Astrocyte (in vitro differentiated cells and primary cell): ENCODE results near the gene TAGLN3. TPM values are rescaled to one million over a fixed set of nuclear protein-coding genes. Genes with fewer than 3 reads are reported as not detected.
A peak's percentile ranks its signal among the peaks of the same experiment; 100 is the strongest.

ENCODE experiments used
- DNase-seq: peaks from one replicate; pipeline ENCODE4 v3.0.0-alpha.2; 2010; ENCODE audit warnings: low read depth
- FAIRE-seq: peaks from 2 replicates; lab custom pipeline; 2011; peaks lifted over from hg19 to GRCh38; lab: Jason Lieb, UNC
- H2AFZ ChIP-seq: 2 replicates; pipeline ENCODE4 v1.6.0; 2012; ENCODE audit warnings: low read depth, low read length, inconsistent platforms
- H3K27ac ChIP-seq: 2 replicates; pipeline ENCODE4 v1.5.1; 2011; ENCODE audit warnings: low read depth, low read length, inconsistent platforms
- H3K27me3 ChIP-seq: 2 replicates; pipeline ENCODE4 v1.6.0; 2011; ENCODE audit warnings: low read length, inconsistent platforms; ENCODE audit not compliant: insufficient read depth
- H3K36me3 ChIP-seq: 2 replicates; pipeline ENCODE4 v1.5.1; 2011; ENCODE audit warnings: low read length, inconsistent platforms; ENCODE audit not compliant: insufficient read depth
- H3K4me1 ChIP-seq: 2 replicates; pipeline ENCODE4 v1.5.1; 2011; ENCODE audit warnings: low read length, inconsistent platforms; ENCODE audit not compliant: insufficient read depth
- H3K4me2 ChIP-seq: 2 replicates; pipeline ENCODE4 v1.6.0; 2012; ENCODE audit warnings: low read length, inconsistent platforms
- H3K4me3 ChIP-seq: 2 replicates; pipeline ENCODE4 v1.5.1; 2011; ENCODE audit warnings: low read depth, mild to moderate bottlenecking, low read length, inconsistent platforms; ENCODE audit not compliant: insufficient read depth
- H3K79me2 ChIP-seq: 2 replicates; pipeline ENCODE4 v1.6.0; 2012; ENCODE audit warnings: mild to moderate bottlenecking, low read length, inconsistent platforms; ENCODE audit not compliant: insufficient read depth
- H3K9ac ChIP-seq: 2 replicates; pipeline ENCODE4 v1.6.0; 2012; ENCODE audit warnings: mild to moderate bottlenecking, low read length, inconsistent platforms
- H3K9me3 ChIP-seq: 2 replicates; pipeline ENCODE4 v1.5.1; 2012; ENCODE audit warnings: low read depth, mild to moderate bottlenecking, low read length, inconsistent platforms; ENCODE audit not compliant: insufficient read depth
- H4K20me1 ChIP-seq: 2 replicates; pipeline ENCODE4 v1.6.0; 2012; ENCODE audit warnings: low read length, inconsistent platforms; ENCODE audit not compliant: insufficient read depth
- H3K27ac Mint-ChIP-seq: one replicate; pipeline ENCODE4 v1.8.0; 2021; ENCODE audit warnings: mild to moderate bottlenecking, mixed read lengths; ENCODE audit not compliant: unreplicated experiment
- H3K27me3 Mint-ChIP-seq: one replicate; pipeline ENCODE4 v1.8.0; 2021; ENCODE audit warnings: low read depth, mixed read lengths; ENCODE audit not compliant: unreplicated experiment
- H3K36me3 Mint-ChIP-seq: one replicate; pipeline ENCODE4 v1.8.0; 2021; ENCODE audit warnings: low read depth, mixed read lengths; ENCODE audit not compliant: unreplicated experiment
- H3K4me1 Mint-ChIP-seq: one replicate; pipeline ENCODE4 v1.8.0; 2021; ENCODE audit warnings: low read depth, mixed read lengths; ENCODE audit not compliant: unreplicated experiment
- H3K4me3 Mint-ChIP-seq: one replicate; pipeline ENCODE4 v1.8.0; 2021; ENCODE audit warnings: mild to moderate bottlenecking, moderate library complexity, mixed read lengths; ENCODE audit not compliant: unreplicated experiment
- H3K9me3 Mint-ChIP-seq: one replicate; pipeline ENCODE4 v1.8.0; 2021; ENCODE audit warnings: mild to moderate bottlenecking, mixed read lengths; ENCODE audit not compliant: unreplicated experiment
- CTCF ChIP-seq: IDR thresholded peaks from 2 replicates; pipeline ENCODE4 v1.5.1; 2011; ENCODE audit warnings: low read depth, mild to moderate bottlenecking, inconsistent platforms, low read length, moderate library complexity; ENCODE audit not compliant: insufficient read depth
- EZH2 ChIP-seq: IDR thresholded peaks from 2 replicates; pipeline ENCODE4 v1.6.1; 2012; ENCODE audit warnings: mild to moderate bottlenecking, low read length, inconsistent platforms; ENCODE audit not compliant: insufficient read depth
- total RNA-seq: library from RNA; stranded (reverse); gene quantifications from 2 replicates; pipeline ENCODE4 v1.2.1, GENCODE V29; 2021

Gene TAGLN3
- total RNA-seq, 1 donor from 2014 or later: 8.7 TPM

- TF ChIP-seq EZH2: no peak
- TF ChIP-seq CTCF: no peak
- no peak overlapping the region for H3K4me3 Mint-ChIP-seq
- peak overlapping the region; percentile 18 for H3K9ac ChIP-seq
- no peaks in the 10 kb centered on the region for H3K27me3 ChIP-seq
- no peaks in the 10 kb centered on the region for H3K79me2 ChIP-seq
- peaks cover 14% of the 10 kb centered on the region for H3K36me3 Mint-ChIP-seq
- H2AFZ ChIP-seq: no peak overlapping the region
- DNase-seq (no peak), FAIRE-seq (no peak)
- H3K27ac ChIP-seq: peak overlapping the region; percentile 2
- peaks cover 17% of the 10 kb centered on the region for H3K4me1 Mint-ChIP-seq
- no peaks in the 10 kb centered on the region for H3K27me3 Mint-ChIP-seq
- H3K4me1 ChIP-seq: peaks cover 8% of the 10 kb centered on the region
- H3K9me3 Mint-ChIP-seq: no peaks in the 10 kb centered on the region
- H3K27ac Mint-ChIP-seq: no peak overlapping the region
- no peak overlapping the region for H3K4me2 ChIP-seq
- H3K9me3 ChIP-seq: no peaks in the 10 kb centered on the region
- no peak overlapping the region for H3K4me3 ChIP-seq
- H3K36me3 ChIP-seq: peaks cover 63% of the 10 kb centered on the region
- H4K20me1 ChIP-seq: no peaks in the 10 kb centered on the region
Measured at GRCh38 chr3:111967068-111967467, 31.7 kb upstream of the TAGLN3 start.

- Mint-ChIP-seq H3K27ac (peak overlapping the region; percentile 36), H3K4me1 (peaks cover 15% of the 10 kb centered on the region), H3K27me3 (no peaks in the 10 kb centered on the region), H3K4me3 (peak overlapping the region; percentile 41), H3K36me3 (peaks cover 14% of the 10 kb centered on the region), H3K9me3 (no peaks in the 10 kb centered on the region)
- peak; percentile 65 for DNase-seq
- no peak for TF ChIP-seq EZH2
- TF ChIP-seq CTCF: peak; percentile 87
- no peaks in the 10 kb centered on the region for H4K20me1 ChIP-seq
- H3K27ac ChIP-seq: peak overlapping the region; percentile 2
- peaks cover 8% of the 10 kb centered on the region for H3K4me1 ChIP-seq
- no peak overlapping the region for H3K4me3 ChIP-seq
- FAIRE-seq: peak; percentile 34
- H3K4me2 ChIP-seq: no peak overlapping the region
- H2AFZ ChIP-seq: no peak overlapping the region
- peak overlapping the region; percentile 18 for H3K9ac ChIP-seq
- no peaks in the 10 kb centered on the region for H3K27me3 ChIP-seq
- H3K79me2 ChIP-seq: no peaks in the 10 kb centered on the region
- no peaks in the 10 kb centered on the region for H3K9me3 ChIP-seq
- peaks cover 63% of the 10 kb centered on the region for H3K36me3 ChIP-seq
Measured at GRCh38 chr3:111967651-111968274, 31.0 kb upstream of the TAGLN3 start.
